Lung (tissue), 12 donors: ENCODE data around the gene NUP210. TPM values are rescaled to one million over a fixed set of nuclear protein-coding genes. Genes with fewer than 3 reads are reported as not detected.

Experiments
- ATAC-seq: fragments of 200-7000 bp; cut with Tn5 transposase; one replicate; pipeline ENCODE4 v1.9.1; 2020; ENCODE audit warnings: moderate number of reproducible peaks; ENCODE audit not compliant: insufficient read depth, low FRiP score
- DNase-seq, 3 donors: peaks; one replicate each; pipeline ENCODE4 v3.0.0-alpha.2; 2013 to 2017
- H3K27ac ChIP-seq, 2 donors: one replicate each; pipeline ENCODE4 v1.5.1; 2013; ENCODE audit warnings: mild to moderate bottlenecking in 2 of 2, moderate library complexity in 2 of 2, control low read depth in 1 of 2, inconsistent platforms in 1 of 2, low read depth in 1 of 2, low read length in 1 of 2
- H3K27me3 ChIP-seq, 3 donors: one replicate each; pipeline ENCODE4 v1.5.1; 2013; ENCODE audit warnings: low read length in 2 of 3; ENCODE audit not compliant: control insufficient read depth in 3 of 3, insufficient read depth in 3 of 3
- H3K36me3 ChIP-seq, 4 donors: one replicate each; pipeline ENCODE4 v1.5.1; 2013; ENCODE audit warnings: low read length in 4 of 4, mild to moderate bottlenecking in 1 of 4, moderate library complexity in 1 of 4; ENCODE audit not compliant: control insufficient read depth in 4 of 4, insufficient read depth in 4 of 4
- H3K4me1 ChIP-seq, 5 donors: one replicate each; pipeline ENCODE4 v1.5.1; 2013; ENCODE audit warnings: low read length in 5 of 5, mild to moderate bottlenecking in 2 of 5, moderate library complexity in 1 of 5; ENCODE audit not compliant: control insufficient read depth in 5 of 5, insufficient read depth in 5 of 5
- H3K4me3 ChIP-seq: one replicate; pipeline ENCODE4 v1.5.1; 2013; ENCODE audit warnings: mild to moderate bottlenecking, control low read depth, moderate library complexity
- H3K9ac ChIP-seq, 2 donors: one replicate each; pipeline ENCODE4 v1.5.1; 2013; ENCODE audit warnings: low read length in 2 of 2, control low read depth in 1 of 2; ENCODE audit not compliant: insufficient read depth in 1 of 2
- H3K9me3 ChIP-seq, 4 donors: one replicate each; pipeline ENCODE4 v1.5.1; 2013; ENCODE audit warnings: low read length in 3 of 4, mild to moderate bottlenecking in 1 of 4, moderate library complexity in 1 of 4; ENCODE audit not compliant: control insufficient read depth in 4 of 4, insufficient read depth in 3 of 4
- WGBS, 2 donors: extraction: QIAGEN DNeasy Blood & Tissue Kit; methylation state at CpG; one replicate each; pipeline ENCODE4 v1.1.7; 2013; 5-methylcytosine and 5-hydroxymethylcytosine counted together
- polyA plus RNA-seq, 2 donors: library from polyadenylated mRNA; stranded (reverse); fragments of 200-250 nt; gene quantifications; one replicate each; pipeline ENCODE4 v1.2.1, GENCODE V29; 2013
- total RNA-seq, 2 donors: library from RNA; depleted of rRNA in 1 of 2; stranded (reverse); fragments of >200 nt in 1 of 2; gene quantifications; one replicate each; pipeline ENCODE4 v1.2.1, GENCODE V29; 2014 to 2021
- TF ChIP-seq, protein P1 (sequence below): IDR thresholded peaks from 2 replicates; pipeline ENCODE4 v1.5.1; 2012; ENCODE audit warnings: mild to moderate bottlenecking; ENCODE audit errors: control extremely low read depth, extremely low read depth
- donor health status: control.
- donor health status: control.
- donor health status: Bipolar disorder and iron deficiency.
- donor health status: healthy.
- donor health status: DM: yes; HTN: yes; CAD: no.

NUP210 gene
- total and polyA plus RNA-seq, 4 donors = 5.4 to 20.4 (median 10.5) TPM

DNA sequence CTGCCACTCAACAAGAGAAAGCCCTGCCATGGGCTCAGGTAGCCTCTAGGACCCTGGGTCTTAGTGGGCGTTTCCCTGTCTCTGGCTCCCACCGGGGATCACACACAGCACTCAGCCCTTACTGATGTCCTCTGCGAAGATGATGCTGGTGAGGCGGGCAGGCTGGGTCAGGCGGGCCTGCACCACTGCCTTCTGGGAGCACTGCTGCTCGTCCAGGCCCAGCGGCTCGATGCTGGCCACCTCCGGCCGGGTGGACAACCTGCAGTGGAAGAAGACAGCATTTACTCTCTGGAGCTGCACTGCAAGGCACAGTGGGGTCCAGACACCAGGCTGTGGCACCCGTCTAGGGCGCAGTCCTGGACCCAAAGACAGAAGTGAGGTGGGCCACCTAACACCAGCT lies 20.5 kb downstream of the NUP210 start:
- Histone ChIP-seq H3K4me1 (peaks cover 0 to 2% (median 0%) of the 10 kb centered on the region in 5 donors), H3K9me3 (peaks cover 0 to 7% (median 0%) of the 10 kb centered on the region in 4 donors), H3K36me3 (peaks cover 0 to 12% (median 0%) of the 10 kb centered on the region in 4 donors), H3K9ac (no peak overlapping the region), H3K27me3 (no peaks in the 10 kb centered on the region), H3K4me3 (no peak overlapping the region), H3K27ac (no peak overlapping the region)
- 94 to 99% methylated on average over 10 to 12 of the region's 12 CpGs for WGBS, 2 donors
- DNase-seq = no peak
- no peak for ATAC-seq
- TF ChIP-seq, protein P1, sequence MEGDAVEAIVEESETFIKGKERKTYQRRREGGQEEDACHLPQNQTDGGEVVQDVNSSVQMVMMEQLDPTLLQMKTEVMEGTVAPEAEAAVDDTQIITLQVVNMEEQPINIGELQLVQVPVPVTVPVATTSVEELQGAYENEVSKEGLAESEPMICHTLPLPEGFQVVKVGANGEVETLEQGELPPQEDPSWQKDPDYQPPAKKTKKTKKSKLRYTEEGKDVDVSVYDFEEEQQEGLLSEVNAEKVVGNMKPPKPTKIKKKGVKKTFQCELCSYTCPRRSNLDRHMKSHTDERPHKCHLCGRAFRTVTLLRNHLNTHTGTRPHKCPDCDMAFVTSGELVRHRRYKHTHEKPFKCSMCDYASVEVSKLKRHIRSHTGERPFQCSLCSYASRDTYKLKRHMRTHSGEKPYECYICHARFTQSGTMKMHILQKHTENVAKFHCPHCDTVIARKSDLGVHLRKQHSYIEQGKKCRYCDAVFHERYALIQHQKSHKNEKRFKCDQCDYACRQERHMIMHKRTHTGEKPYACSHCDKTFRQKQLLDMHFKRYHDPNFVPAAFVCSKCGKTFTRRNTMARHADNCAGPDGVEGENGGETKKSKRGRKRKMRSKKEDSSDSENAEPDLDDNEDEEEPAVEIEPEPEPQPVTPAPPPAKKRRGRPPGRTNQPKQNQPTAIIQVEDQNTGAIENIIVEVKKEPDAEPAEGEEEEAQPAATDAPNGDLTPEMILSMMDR = no peak

DNA sequence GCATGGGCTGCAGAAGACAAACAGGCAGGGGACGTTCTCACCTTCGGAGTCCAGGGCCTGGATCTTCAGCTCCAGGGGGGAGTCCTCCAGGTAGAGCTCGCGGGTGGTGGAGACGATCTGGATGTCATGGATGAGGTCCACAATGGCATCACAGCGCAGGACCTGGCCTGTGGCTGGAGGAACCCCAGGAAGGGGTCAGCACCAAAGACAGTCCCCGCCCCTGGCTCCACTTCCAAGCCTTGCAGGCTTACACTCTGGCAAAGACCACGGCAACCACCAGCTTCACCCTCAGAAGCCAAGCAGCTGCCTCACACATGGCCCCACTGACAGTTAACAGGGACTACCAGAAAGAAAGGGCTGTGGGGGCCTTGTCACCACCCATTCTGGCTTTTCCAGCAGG lies 22.8 kb downstream of the NUP210 start:
- H3K36me3 ChIP-seq = peaks cover 0 to 13% (median 0%) of the 10 kb centered on the region in 4 donors
- DNase-seq = no peak
- 96% methylated on average over 8 of the region's 8 CpGs for WGBS, 2 donors

DNA sequence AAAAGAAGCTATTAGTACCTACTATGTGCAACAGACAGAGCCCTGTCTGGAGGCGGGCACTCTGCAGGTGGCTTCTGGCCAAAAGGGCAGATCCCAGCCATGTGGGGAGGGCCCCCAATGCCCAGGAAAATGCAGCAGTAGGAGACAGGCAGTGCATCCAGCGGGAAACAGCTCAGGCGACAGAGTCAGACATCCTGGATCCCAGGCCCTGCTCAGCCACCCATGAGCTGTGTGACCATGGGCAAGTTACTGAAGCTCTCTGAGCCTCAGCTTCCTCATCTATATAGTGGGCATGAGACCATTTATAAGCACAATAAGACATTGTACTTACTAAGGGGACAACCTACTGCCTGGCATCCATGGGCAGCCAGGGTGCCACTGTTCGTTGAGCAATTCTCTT lies 25.8 kb downstream of the NUP210 start:
- Histone ChIP-seq H3K9ac (no peak overlapping the region), H3K4me1 (peaks cover 0 to under 1% (median 0%) of the 10 kb centered on the region in 5 donors), H3K9me3 (no peaks in the 10 kb centered on the region), H3K4me3 (no peak overlapping the region), H3K36me3 (peaks cover 0 to 19% (median 0%) of the 10 kb centered on the region in 4 donors), H3K27me3 (no peaks in the 10 kb centered on the region), H3K27ac (no peak overlapping the region)
- DNase-seq = no peak
- ATAC-seq = no peak
- TF ChIP-seq, protein P1 = no peak
- 70 to 85% methylated on average over 4 of the region's 4 CpGs for WGBS, 2 donors

More for the DNA sequence above, 22.8 kb downstream of the NUP210 start:
- Histone ChIP-seq H3K9me3 (no peaks in the 10 kb centered on the region), H3K27ac (no peak overlapping the region), H3K27me3 (no peaks in the 10 kb centered on the region), H3K4me1 (peaks cover 0 to 2% (median 0%) of the 10 kb centered on the region in 5 donors), H3K4me3 (no peak overlapping the region), H3K9ac (no peak overlapping the region)
- TF ChIP-seq, protein P1 = no peak
- no peak for ATAC-seq
